Ovary (tissue), 3 donors: ENCODE measurements around the gene IGF2BP3.

ENCODE experiments used
- CTCF ChIP-seq, 3 donors: fragments of 450-650 bp in 2 of 3; fragments of 200-600 bp in 1 of 3; IDR thresholded peaks; one replicate each; pipeline versions ENCODE4 v1.5.1 to v1.8.0; 2016 to 2022; ENCODE audit warnings: antibody characterized with exemption in 3 of 3, mild to moderate bottlenecking in 1 of 3
- EP300 ChIP-seq: sonication (generic); formaldehyde crosslinking; IDR thresholded peaks from one replicate; pipeline ENCODE4 v1.6.1; 2017; ENCODE audit warnings: antibody characterized with exemption
- POLR2A ChIP-seq: fragments of 450-650 bp; IDR thresholded peaks from one replicate; pipeline ENCODE4 v1.6.1; 2017; ENCODE audit warnings: antibody characterized with exemption, mild to moderate bottlenecking, moderate library complexity
- donor health status: DM: no; HTN: no; CAD: no.

GRCh38 chr7:23434147-23434917, 36.0 kb downstream of the IGF2BP3 start:
- TF ChIP-seq CTCF (IDR thresholded peaks at IDR 0.05) (no peak), EP300 (no peak), POLR2A (no peak)
